ENCODE measurements around the gene PSMC4.

PSMC4 gene

DNA sequence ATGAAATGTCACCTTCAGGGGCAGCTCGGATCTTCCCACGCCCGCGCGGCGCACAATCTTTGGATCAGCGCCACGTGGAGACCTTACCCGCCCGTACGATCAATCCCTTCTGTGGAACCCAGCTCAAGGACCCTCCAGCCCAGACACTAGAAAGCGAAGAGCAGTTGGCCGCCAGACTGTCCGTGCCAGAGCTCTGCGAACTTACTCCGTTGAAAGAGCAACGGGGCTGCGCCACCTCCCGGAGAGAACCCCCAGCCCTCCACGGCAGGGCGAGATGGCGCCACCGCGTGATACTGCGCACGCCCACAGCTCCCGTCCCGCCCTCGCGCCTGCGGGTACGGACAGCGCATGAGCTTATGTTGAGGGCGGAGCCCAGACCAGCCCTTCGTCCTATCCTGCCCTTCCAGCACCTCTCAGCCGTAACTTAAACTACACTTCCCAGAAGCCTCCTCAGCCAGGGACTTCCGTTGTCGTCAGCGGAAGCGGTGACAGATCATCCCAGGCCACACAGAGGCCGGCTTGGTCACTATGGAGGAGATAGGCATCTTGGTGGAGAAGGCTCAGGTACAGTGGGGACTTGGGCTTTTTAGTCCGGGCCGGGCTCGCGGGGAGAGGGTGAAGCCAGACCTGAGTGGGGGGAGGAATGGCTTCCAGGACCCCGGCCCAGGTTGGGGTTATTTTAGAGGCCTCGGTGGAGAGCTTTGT lies at the start of gene PSMC4:
Gene PSMC4 (plus strand): TSS at position 491 of the 705 bp plus-strand sequence. CDS start 38 bp downstream, at position 529.
- DNase-seq, result peak; percentile 96 to 99

DNA sequence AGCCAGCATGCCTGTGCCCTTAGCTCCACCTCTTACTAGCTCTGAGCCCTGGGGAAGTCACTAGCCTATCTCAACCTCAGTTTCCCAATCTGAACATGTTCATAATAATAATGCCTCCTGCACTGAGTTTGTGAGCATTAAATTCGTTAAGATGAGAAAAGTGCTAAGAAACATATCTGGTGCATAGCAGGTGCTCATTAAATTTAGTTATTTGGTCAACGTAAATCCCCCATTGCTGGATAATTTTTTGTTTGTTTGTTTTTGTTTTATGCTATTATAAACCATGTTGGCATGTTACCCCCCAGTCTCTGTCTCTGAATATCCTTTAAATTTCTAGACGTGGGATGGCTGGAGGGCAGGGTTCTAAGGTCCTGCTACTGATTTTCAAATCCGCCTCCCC lies 47.1 kb upstream of the PSMC4 start:
- DNase-seq, result no peak

DNA sequence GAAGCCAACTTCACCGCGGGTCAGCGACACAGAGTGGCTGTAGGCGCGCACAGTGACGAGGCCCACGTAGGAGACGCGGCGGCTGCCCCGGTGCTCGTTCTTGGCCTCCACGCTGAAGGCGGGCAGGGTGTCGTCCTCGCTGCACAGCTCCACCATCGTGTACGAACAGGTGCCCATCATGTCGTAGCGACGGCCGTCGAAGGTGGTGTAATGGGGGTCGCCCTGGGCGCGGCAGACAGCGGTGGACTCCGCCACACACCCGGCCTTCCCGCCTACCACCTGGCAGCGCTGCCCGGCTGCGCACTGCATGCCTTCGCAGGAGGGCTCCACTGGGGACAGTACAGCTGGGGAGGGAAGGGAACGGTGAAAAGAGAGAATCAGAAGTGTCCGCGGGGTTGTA lies 46.6 kb upstream of the PSMC4 start:
- DNase-seq, result no peak

DNA sequence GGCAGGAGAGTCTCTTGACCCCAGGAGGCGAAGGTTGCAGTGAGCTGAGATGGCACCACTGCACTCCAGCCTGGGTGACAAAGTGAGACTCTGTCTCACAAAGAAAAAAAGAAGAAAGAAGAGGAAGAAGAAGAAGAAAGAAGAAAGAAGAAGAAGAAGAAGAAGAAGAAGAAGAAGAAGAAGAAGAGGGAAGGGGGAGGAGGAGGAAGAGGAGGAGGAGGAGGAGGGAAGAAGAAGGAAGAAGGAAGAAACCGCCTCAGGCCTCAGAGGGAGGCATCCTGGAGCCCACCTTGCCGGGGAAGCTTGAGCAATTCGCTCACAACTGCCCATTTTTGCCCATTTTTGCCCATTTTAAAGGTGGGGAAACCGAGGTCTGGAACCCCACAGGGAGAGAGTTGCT lies 46.0 kb upstream of the PSMC4 start:
- DNase-seq, result no peak

DNA sequence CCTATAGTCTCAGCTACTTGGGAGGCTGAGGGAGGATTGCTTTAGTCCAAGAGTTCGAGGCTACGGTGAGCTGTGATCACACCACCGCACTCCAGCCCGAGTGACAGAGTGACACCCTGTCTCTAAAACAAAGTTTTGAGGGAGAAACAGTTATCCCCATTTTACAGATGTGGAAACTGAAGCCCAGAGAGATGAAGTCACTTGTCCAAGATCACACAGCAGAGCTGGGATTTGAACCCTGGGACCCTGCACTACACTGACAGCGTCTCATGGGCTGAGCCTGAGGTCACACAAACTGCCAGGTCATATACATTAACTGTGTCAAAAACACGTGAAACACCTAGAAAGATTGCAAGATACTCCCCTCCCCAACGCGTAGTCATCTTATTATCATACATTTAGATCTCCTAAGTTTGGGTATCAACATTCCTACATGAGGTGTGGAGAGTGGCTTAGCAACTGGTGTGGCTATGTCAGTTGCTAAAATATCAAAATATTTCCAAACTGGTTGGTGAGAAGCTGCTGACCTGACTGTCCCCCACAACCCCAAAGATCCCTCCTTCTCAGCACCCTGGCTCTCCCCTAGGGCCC lies 44.7 kb upstream of the PSMC4 start:
- DNase-seq, result no peak

DNA sequence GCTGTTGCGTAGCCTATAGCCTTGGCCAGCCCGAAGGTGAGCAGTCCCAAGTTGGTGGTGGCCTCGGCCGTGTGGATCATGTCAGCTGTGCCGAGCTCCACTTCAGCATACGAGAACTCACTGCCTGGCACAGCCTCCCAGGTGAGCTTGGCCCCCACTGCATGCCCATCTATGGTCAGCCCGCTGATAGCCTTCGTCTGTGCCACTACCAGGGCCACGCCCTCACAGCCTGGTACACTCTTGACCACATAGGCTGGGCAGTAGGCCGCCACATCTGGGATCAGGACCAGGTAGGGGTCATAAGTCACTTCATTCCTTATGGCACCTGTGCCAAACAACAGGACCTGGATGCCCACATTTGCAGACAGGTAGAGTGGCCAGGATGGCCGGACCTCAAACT lies 43.9 kb upstream of the PSMC4 start:
- DNase-seq, result no peak

DNA sequence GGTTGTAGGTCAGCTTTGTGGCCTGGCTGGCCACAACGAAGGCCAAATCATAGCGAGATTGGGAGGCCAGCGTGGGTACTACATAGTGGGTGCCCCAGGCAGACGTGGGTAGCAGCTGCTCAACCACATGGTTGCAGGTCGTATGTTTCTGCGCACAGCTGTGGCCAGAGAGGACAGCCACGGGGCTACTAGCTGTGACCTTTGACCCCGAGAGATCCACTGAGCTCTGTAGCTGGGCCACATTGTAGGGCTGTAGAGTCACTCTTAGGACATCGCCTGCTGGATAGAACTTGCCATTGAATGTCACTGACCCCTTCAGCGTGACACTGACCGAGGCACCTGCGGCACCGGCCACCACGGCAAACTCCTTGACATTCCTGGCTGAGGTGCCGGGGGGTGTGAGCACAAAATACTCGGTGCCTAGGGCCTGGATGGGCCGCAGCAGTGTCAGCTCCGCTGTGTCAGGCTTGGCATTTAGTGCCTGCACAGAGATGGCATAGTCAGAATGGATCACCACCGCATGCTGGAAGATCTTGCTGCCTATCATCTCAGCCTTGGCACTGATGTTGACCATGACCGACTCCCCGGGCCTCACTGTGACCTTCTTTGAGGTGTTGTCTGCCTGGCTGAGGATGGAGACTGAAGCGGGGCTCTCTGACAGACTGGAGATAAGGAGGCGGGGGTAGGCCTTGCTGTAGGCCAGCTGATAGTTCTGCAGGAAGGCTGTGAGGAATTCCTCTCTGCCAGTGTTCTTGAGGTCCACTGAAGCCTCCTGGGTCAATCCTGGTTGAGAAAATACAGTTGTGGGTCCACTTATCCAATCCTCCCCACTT lies 43.2 kb upstream of the PSMC4 start:
- DNase-seq, result no peak

DNA sequence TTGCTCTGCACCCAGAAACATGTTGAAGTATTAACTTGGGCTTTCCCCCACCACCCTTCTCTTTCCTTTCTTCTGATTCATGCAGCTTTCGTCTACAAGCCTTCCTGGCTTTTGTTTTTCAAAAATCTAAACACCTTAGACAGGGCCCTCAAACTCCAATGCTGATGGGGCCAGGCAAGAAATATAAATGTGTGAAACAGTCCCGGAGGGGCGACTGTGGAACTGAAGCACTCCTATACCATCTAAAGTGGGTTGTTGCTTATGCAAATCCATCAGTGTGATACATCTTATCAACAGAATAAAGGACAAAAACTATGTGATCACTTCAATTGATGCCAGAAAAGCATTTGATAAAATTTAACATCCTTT lies 42.6 kb upstream of the PSMC4 start:
- no peak for DNase-seq

DNA sequence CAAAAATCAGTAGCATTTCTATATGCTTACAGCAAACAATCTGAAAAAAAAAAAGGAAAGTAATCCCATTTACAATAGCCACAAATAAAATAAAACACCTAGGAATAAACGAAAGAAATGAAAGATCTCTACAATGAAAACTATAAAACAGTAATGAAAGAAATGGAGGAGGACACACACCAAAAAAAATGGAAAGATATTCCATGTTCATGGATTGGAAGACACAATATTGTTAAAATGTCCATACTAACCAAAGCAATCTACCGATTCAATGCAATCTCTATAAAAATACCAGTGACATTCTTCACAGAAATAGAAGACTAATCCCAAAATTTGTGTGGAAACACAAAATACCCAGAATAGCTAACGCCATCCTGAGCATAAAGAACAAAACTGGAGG lies 41.2 kb upstream of the PSMC4 start:
- no peak for DNase-seq

DNA sequence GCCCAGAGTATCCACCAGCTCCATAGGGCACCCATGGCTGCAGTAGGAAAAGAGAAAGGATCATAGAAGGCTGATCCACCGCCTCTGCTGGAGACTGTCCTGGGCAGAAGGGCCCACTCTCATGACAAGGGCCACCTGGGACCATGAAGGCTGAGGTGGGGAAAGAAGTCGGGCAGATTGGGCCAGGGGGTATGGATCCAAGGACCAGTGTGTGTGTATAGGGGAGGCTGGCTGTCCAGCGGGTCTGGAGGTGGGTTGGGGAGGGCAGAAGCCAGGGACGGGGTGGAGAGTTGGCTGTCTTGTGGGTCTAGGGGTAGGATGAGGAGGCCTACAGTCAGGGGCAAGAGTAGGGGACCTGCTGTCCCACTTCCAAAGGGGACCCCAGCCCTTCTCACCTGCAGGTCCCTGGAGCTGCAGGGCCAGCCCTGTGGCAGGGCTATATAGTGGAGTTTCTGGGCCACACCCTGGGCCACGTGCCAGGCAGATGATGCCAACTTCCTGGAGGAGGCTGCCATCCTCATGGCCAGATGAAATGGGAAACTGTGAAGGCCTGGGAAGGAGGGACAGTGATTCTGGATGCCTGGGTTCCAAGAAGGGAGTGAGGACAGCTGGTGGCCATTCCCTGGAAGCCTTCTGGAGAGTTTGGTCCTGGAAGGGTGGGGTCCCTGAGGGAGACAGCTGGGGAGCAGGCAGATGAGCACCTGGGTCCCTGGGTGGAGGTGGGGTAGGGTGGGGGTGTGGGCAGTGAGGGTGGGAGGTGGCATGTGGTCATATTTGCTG lies 36.2 kb upstream of the PSMC4 start, which contains the start of gene FCGBP:
Gene FCGBP (minus strand): TSS at position 51 of the 780 bp plus-strand sequence.
- DNase-seq, result no peak

DNA sequence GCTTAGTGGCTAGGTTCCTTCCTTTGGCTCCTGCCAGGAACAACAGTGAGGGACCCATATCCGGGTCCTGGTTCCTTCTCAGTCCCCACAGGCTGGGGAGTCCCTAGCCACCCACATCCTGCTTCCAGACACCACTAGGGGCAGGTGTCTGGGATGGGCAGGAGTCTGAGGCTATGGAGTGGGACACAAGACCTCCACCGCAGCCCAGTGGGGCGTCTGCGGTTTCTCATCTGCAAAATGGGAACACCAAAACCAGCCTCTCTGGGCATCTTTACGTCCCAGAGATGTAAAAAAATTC lies 35.7 kb upstream of the PSMC4 start:
- DNase-seq, result no peak

DNA sequence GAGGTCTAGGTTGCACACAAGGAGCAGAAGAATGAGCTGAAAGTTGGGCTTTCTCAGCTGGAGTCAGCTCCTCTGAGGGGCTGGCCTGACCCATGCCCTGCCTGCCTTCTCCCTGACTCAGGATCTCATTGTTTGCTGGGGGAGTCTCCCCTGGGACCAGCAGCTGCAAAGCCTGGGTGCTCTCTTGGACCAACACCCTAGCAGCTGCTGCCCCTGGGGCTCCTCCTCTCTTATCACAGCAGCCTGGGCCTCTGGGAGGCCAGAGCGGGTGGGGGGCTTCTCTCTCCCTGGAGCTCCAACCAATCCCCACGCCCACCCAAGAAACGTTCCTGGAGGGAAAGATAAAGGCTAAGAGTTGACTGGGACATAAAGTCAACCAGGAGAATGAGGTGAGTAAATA lies 34.9 kb upstream of the PSMC4 start:
- no peak for DNase-seq

DNA sequence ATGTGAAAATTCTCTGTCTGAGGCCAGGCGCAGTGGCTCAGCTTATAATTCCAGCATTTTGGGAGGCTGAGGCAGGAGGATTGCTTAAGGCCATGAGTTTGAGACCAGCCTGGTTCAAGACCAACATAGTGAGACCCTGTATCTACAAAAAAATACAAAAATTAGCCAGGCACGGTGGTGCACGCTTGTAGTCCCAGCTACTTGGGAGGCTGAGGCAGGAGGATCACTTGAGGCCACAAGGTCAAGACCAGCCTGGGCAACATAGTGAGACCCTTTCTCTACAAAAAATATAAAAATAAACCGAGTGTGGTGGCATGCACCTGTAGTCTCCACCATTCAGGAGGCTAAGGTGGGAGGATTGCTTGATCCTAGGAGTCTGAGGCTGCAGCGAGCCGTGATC lies 34.3 kb upstream of the PSMC4 start:
- DNase-seq, result no peak

DNA sequence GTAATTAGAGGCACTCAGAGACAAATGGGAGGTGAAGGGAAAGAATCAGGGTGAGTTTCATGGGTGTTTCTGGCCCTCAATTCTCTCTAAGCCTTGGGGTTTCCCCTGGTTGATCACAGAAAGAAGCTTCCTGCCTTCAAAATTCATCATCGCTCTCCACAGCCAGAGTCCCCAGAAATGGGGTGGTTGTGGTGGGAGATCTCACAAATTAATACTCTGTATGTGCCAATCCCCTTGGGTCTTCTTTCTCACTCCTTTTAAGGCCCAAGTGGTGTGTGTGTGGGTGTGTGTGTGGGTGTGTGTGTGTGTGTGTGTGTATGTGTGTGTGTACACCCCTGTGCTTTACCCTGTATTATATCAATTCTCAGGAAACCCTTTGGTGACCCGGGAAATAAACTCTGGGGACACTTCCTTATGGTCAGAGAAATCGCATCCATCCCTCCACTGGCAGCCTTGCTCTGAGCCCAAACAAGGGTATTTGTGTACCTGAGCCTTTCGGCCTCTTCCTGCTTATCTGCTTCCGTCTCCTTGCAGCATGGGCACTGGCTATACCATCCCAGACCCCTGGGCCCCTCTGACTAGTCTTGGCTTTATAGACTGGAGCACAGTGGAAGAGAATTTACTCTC lies 33.8 kb upstream of the PSMC4 start:
- no peak for DNase-seq

DNA sequence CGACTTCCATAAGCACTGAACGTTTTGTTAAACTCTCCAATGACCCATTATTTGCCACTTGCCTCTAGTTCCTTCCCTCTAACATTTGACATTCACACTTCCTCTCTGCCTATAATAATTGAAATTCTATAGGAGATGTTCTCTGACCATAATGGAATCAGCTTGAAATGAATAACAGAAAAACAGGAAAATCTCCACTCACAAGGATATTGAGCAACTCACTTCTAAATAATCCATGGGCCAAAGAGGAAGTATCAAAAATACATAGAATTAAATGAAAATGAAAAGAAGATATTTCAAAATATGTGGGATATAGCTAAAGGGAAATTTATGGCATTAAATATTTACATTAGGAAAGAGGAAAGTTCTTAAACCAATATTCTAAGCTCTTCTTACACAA lies 33.2 kb upstream of the PSMC4 start:
- DNase-seq, result no peak

DNA sequence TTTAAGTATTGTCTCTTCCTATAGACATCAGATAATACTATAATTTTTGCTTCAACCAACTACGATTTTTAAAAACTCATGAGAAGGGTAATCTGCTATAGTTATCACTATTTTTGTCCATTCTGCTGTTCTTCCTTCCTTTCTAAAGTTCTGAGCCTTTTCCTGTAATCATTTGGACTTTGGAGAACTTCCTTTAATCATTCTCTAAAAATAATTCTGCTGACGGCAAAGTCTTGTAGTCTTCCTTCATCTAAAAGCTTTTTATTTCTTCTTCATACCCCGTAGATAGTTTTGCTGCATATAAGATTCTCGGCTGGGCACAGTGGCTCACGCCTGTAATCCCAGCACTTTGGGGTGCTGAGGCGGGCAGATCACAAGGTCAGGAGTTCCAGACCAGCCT lies 31.4 kb upstream of the PSMC4 start:
- no peak for DNase-seq

DNA sequence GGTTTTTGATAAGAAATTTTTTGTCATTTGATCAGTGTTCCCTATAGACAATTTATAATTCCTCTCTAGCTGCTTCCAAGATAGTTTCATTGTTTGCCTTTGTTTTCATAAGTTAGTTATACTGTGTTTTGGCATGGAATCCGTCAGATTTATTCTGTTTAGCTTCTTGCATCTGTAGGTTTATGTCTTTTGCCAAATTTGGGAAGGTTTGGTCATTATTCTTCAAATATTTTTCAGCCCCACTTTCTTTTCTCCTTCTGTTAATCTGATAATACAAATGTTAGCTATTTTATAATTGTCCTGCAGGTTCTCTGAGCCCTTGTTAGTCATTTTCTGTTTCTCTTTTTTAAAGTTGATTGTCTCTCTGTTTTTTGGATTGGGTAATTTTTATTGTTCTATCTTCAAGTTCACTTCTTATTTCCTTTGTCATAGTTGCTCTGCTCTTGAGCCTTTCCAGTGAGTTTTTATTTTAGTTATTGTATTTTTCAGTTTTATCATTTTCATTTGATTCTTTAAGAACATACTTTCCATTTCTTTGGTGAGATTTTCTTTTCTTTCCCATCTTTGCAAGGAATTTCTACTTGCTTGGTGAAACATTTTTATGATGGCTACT lies 30.6 kb upstream of the PSMC4 start:
- no peak for DNase-seq

DNA sequence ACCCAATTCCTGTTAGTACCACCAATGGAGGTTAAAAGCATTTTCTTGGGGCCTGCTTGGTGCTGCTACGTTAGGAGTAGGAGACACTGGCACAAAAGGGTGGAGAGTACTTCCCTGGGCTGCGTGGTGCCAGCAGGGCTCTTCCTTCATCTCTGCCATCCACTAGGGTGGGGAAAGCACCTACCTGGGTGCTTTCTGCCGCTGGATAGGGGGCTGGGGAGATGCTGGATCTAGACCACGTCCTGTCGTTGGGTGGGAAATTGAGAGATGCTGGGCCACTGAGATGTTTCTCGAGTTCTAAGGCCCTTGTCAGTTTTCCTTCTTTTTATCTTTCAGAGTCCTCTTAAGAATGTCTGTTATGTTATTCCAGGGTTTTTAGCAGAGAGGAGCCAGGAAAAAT lies 29.8 kb upstream of the PSMC4 start:
- no peak for DNase-seq

DNA sequence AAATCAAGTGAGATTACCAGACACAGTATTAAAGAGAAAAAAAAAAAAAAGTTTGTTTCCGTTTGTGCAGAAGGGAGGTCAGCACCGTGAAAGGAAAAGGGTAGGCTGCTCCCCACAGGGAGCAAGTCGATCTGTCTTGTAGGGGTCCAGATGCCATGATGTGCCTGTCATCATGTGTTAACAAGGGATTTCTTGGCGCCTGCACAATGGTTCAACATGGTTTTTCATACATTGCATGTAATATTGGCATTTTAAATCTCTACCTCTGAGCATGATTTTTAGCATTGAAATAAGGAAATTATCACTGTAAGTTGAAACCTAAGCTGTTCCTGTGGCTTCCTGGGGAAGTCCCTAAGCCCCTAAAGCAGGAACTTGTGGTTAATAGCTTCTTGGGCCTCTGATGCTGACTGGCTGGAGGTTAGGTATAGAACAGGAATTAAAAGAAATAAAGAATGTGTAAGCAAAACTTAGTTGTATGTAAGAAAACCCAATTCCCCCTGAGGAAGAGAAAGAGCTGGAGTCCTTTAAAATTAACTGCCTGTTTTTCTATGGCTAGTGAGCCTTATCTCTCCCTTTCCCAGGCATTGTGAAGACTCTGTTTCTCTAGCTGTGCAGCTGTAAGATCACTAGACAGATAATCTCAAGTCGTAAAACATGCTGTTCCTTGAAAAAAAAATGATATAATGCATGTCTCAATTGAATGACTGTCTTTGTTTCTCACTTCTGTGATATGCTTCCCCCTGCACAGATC lies 29.2 kb upstream of the PSMC4 start:
- no peak for DNase-seq

DNA sequence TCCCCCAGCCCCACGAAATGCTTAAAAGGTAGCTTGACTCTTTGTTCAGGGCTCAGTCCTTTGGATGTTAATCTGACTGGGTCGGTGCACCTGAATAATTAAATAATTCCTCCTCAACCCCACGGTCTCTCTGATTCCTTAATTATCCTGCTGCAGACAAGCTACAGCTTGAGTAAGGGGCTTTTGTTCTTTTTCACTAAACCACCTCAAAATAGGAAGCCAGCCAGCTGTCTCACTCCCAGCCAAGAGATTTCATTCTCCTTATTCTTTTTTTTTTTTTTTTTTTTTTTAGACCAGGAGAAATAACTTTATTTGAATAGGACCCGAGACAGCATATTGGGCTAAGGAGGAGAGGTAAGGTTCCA lies 28.6 kb upstream of the PSMC4 start:
- DNase-seq, result no peak

DNA sequence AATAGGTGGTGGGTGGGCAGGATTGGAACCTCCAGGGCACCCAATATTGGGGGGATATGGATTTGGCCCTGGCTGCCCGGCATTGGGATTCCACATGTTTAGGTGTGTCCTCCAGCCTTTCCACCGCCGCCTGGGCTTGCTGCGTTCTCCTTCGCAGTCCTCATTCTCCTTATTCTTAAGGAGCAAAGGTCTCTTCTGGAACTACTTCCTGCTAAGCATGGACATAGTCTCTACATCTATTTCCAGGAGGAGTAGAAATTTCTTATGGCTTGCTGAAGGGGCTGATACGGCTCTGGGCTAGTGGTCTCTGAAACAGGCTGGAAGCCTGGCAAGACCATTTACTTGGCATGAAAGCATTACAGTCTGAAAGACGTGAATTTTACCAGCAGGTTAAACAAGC lies 27.4 kb upstream of the PSMC4 start:
- no peak for DNase-seq

DNA sequence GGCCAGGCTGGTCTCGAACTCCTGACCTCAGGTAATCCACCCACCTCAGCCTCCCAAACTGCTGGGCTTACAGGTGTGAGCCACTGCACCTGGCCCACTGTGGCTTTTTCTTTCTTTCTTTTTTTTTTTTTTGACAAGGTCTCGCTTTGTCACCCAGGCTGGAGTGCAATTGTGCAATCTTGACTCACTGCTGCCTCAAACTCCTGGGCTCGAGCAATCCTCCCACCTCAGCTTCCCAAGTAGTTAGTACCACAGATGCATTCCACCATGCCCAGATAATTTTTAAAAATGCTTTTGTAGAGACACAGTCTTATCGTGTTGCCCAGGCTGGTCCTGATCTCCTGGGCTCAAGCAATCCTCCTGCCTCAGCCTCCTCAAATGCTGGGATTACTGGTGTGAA lies 24.4 kb upstream of the PSMC4 start:
- DNase-seq, result no peak
